ENCODE results near the gene GALNT3. TPM values are rescaled to one million over a fixed set of nuclear protein-coding genes. Genes with fewer than 3 reads are reported as not detected.

GALNT3 gene
- total and polyA plus RNA-seq, 7 experiments from 2014 or later, result 2.5 to 20.3 (median 3.7) TPM; not detected in 2

DNA sequence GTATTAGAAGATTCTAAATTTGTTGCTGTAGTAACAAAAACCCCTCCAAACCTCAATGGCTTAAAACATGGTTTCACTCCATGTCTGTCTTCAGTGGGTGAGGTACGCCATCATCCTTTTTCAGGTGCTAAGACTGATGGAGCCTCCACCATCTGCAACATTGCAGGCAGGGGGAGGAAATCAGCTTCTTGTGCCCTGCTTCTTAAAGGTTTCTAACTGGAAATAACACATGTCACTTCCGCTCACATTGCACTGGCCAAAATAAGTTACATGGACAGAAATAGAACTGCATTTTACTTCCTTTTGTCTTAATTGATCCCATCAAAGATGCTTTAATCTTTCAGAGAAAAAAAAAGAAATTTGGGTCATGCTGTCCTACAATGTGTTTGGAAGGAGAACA, 94.1 kb downstream of the GALNT3 start:
- Histone ChIP-seq H3K36me3 (ENCODE audit: control insufficient read depth in 2 of 3, insufficient read depth in 3 of 3, low read length in 3 of 3) (no peaks in the 10 kb centered on the region), H3K27me3 (ENCODE audit: control insufficient read depth in 2 of 2, insufficient read depth in 2 of 2, low read length in 2 of 2) (no peaks in the 10 kb centered on the region), H3K4me3 (ENCODE audit: low read length) (no peak overlapping the region), H3K4me1 (ENCODE audit: control insufficient read depth in 2 of 2, insufficient read depth in 2 of 2, low read length in 2 of 2) (no peaks in the 10 kb centered on the region), H3K9me3 (ENCODE audit: control insufficient read depth in 2 of 3, low read length in 3 of 3) (no peaks in the 10 kb centered on the region), H3K27ac (ENCODE audit: low read depth, low read length) (no peak overlapping the region)
- Mint-ChIP-seq H3K9me3 (no peaks in the 10 kb centered on the region), H3K27ac (no peak overlapping the region), H3K36me3 (no peaks in the 10 kb centered on the region), H3K27me3 (peaks cover 0 to 23% (median 11%) of the 10 kb centered on the region in 5 donors), H3K4me3 (no peak overlapping the region), H3K4me1 (no peaks in the 10 kb centered on the region)
- intact Hi-C loops (cut with micrococcal nuclease), result loop anchor here in 1 of 2 donors (10.0 kb wide), 1 partner anchor 295 kb away; no protein-coding TSS in a partner anchor
- DNase-seq (no peak), ATAC-seq (no peak)
- ChIA-PET POLR2A (no interaction called here), CTCF (no interaction called here)

DNA sequence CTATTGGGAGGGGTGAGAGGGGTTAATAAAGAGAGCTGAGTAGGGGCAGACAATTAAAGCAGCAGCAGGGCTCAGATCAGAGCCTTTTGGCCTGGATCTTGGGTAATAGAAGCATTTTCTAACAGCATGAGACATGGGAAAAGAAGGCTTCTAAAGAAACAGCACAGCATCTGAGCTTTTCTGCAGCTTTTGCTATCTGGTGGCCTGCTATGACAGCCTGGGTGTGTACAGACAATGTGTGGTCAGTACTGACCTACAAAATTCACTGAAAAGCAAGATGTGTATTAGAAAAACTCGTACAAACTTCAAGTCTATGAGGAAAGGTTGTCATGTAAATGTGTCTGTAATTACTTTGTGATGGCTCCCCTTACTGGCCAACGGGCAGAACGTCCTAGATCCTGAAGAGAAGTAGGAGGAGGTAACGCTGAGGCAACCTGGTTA, 95.6 kb downstream of the GALNT3 start:
- Mint-ChIP-seq H3K27me3 (peaks cover 0 to 24% (median 11%) of the 10 kb centered on the region in 5 donors), H3K4me3 (no peak overlapping the region), H3K36me3 (no peaks in the 10 kb centered on the region), H3K4me1 (no peaks in the 10 kb centered on the region), H3K27ac (no peak overlapping the region), H3K9me3 (no peaks in the 10 kb centered on the region)
- ATAC-seq, result no peak
- POLR2A ChIA-PET, result no interaction called here
- Histone ChIP-seq H3K27me3 (ENCODE audit: control insufficient read depth in 2 of 2, insufficient read depth in 2 of 2, low read length in 2 of 2) (no peaks in the 10 kb centered on the region), H3K36me3 (ENCODE audit: control insufficient read depth in 2 of 3, insufficient read depth in 3 of 3, low read length in 3 of 3) (no peaks in the 10 kb centered on the region), H3K27ac (ENCODE audit: low read depth, low read length) (no peak overlapping the region), H3K4me3 (ENCODE audit: low read length) (no peak overlapping the region), H3K4me1 (ENCODE audit: control insufficient read depth in 2 of 2, insufficient read depth in 2 of 2, low read length in 2 of 2) (no peaks in the 10 kb centered on the region), H3K9me3 (ENCODE audit: control insufficient read depth in 2 of 3, low read length in 3 of 3) (no peaks in the 10 kb centered on the region)
- CTCF ChIA-PET, result no interaction called here
- peak in 4 of 9 donors; percentile 2 to 25 (median 10) for DNase-seq
- intact Hi-C loops (cut with micrococcal nuclease), result loop anchor here (1.0 to 10.0 kb wide), 2 partner anchors 294 to 297 kb away; no protein-coding TSS in a partner anchor

DNA sequence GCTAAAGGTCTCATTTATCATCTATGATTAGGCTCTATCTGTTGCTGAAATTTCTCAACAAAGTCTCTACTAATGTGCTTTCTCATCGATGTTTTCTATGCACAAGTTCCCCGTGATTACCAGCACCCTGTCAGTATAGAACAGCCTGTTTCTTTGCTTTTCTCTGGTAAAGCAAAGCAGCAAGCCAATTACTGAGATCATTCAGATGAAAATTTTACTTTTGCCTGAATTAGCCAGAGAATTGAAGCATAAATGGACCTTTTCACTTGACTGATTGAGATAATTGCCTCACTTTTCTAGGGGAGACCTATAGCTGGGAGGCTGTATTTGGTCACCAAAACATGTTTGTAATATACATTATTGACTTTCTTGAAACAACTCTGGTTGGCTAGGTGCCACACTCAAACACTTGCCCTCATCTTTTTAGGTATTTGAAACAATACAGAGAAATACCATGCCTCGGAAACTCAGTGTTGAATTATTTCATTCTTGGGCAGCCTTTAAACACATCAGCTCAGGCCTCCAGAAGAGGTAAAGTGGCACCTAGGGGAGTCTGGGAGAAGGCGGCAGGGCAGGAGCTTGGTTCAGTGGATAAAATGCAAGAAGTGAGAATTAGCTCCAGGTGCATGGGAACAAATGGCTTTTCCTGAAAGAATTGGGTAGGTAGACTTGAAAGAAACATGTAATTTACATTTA, 96.2 kb downstream of the GALNT3 start:
- intact Hi-C loops (cut with micrococcal nuclease), result loop anchor here (1.0 to 10.0 kb wide), 2 partner anchors 293 to 297 kb away; no protein-coding TSS in a partner anchor

More for the DNA sequence above, 96.2 kb downstream of the GALNT3 start:
- no peaks in the 10 kb centered on the region for H3K9me3 ChIP-seq (ENCODE audit: control insufficient read depth in 2 of 3, low read length in 3 of 3)
- ChIA-PET CTCF (no interaction called here), POLR2A (no interaction called here)
- Mint-ChIP-seq H3K27ac (no peak overlapping the region), H3K4me3 (no peak overlapping the region), H3K27me3 (peaks cover 0 to 24% (median 11%) of the 10 kb centered on the region in 5 donors), H3K4me1 (no peaks in the 10 kb centered on the region), H3K36me3 (no peaks in the 10 kb centered on the region), H3K9me3 (no peaks in the 10 kb centered on the region)
- no peak overlapping the region for H3K4me3 ChIP-seq (ENCODE audit: low read length)
- no peak for DNase-seq
- H3K36me3 ChIP-seq (ENCODE audit: control insufficient read depth in 2 of 3, insufficient read depth in 3 of 3, low read length in 3 of 3), result no peaks in the 10 kb centered on the region
- H3K27ac ChIP-seq (ENCODE audit: low read depth, low read length), result no peak overlapping the region
- H3K4me1 ChIP-seq (ENCODE audit: control insufficient read depth in 2 of 2, insufficient read depth in 2 of 2, low read length in 2 of 2), result no peaks in the 10 kb centered on the region
- ATAC-seq, result no peak
- no peaks in the 10 kb centered on the region for H3K27me3 ChIP-seq (ENCODE audit: control insufficient read depth in 2 of 2, insufficient read depth in 2 of 2, low read length in 2 of 2)

Other genes with a start within 250 kb of the GALNT3 start
- gene TTC21B, start 159.5 kb upstream of the GALNT3 start, total RNA-seq, result 10 to 100 TPM; 23.0 to 38.9 (median 33.0) TPM
- gene TTC21B, start 159.5 kb upstream of the GALNT3 start, polyA plus RNA-seq, result 1 to 10 TPM; 9.2 to 10.0 TPM

Data from naive thymus-derived CD4-positive, alpha-beta T cell (primary cell).